IMR-90 (cell line): ENCODE data around the gene TUBA3D. TPM values are rescaled to one million over a fixed set of nuclear protein-coding genes. Genes with fewer than 3 reads are reported as not detected.
"Not testable (repeated sequence)": the region's sequence is repeated elsewhere in the genome, so short reads cannot be mapped to it uniquely, and the experiment has no call there.

Experiments used
- ATAC-seq: fragments of 200-7000 bp; cut with Tn5 transposase; 2 replicates; pipeline ENCODE4 v1.9.1; 2020; ENCODE audit warnings: low read depth, mild to moderate bottlenecking, moderate library complexity
- BruUV-seq: library from RNA; stranded (reverse); fragments of 400-500 nt; replicated peaks from 2 replicates; lab custom pipeline; 2021; lab: Mats Ljungman, UMichigan
- CTCF ChIA-PET: fragments of 300-600 bp; formaldehyde crosslinking; extraction: SDS; loops from one replicate; lab custom pipeline; 2021; ENCODE audit warnings: antibody characterized with exemption; lab: Yijun Ruan, JAX
- POLR2A ChIA-PET: fragments of 300-600 bp; sonication (Branson Sonifier 250); formaldehyde crosslinking; loops from one replicate; lab custom pipeline; 2022; ENCODE audit warnings: antibody characterized with exemption; ENCODE audit not compliant: unreplicated experiment; lab: Charles Lee
- DNase-seq: peaks from one replicate; pipeline ENCODE4 v3.0.0; 2013
- H2AFZ ChIP-seq: replicated peaks from 2 replicates; pipeline ENCODE3; 2013; ENCODE audit warnings: low read length, mild to moderate bottlenecking; ENCODE audit not compliant: poor library complexity
- H2AK5ac ChIP-seq: 2 replicates; pipeline ENCODE4 v1.6.1; 2013; ENCODE audit warnings: low read depth, low read length, inconsistent platforms
- H2AK9ac ChIP-seq: replicated peaks from 2 replicates; pipeline ENCODE3; 2013; ENCODE audit warnings: mild to moderate bottlenecking, low read depth, low read length, moderate library complexity; ENCODE audit not compliant: poor library complexity
- H2BK120ac ChIP-seq: 2 replicates; pipeline ENCODE4 v1.6.1; 2013; ENCODE audit warnings: low read depth, low read length, inconsistent platforms
- H2BK15ac ChIP-seq: 3 replicates; pipeline ENCODE4 v1.6.1; 2013; ENCODE audit warnings: low read depth, low read length, inconsistent platforms
- H2BK20ac ChIP-seq: 2 replicates; pipeline ENCODE4 v1.6.1; 2013; ENCODE audit warnings: low read depth, mild to moderate bottlenecking, inconsistent platforms, low read length, moderate library complexity
- H2BK5ac ChIP-seq: 2 replicates; pipeline ENCODE4 v1.6.1; 2013; ENCODE audit warnings: mild to moderate bottlenecking, low read depth, low read length, inconsistent platforms; ENCODE audit not compliant: poor library complexity, severe bottlenecking
- H3K14ac ChIP-seq: replicated peaks from 2 replicates; pipeline ENCODE4 v1.6.1; 2013; ENCODE audit warnings: low read depth, low read length, inconsistent platforms
- H3K18ac ChIP-seq: 2 replicates; pipeline ENCODE4 v1.6.1; 2013; ENCODE audit warnings: low read depth, low read length, control low read depth
- H3K23ac ChIP-seq: 2 replicates; pipeline ENCODE4 v1.6.1; 2013; ENCODE audit warnings: low read depth, low read length, inconsistent platforms
- H3K27ac ChIP-seq: 2 replicates; pipeline ENCODE4 v1.5.1; 2013; ENCODE audit warnings: mild to moderate bottlenecking, control low read depth, low read length; ENCODE audit not compliant: insufficient read depth
- H3K27me3 ChIP-seq: 2 replicates; pipeline ENCODE4 v1.6.1; 2013; ENCODE audit warnings: low read length; ENCODE audit not compliant: control insufficient read depth, insufficient read depth
- H3K36me3 ChIP-seq: 2 replicates; pipeline ENCODE4 v1.6.1; 2013; ENCODE audit warnings: low read length, mixed read lengths; ENCODE audit not compliant: control insufficient read depth, insufficient read depth
- H3K4ac ChIP-seq: 2 replicates; pipeline ENCODE4 v1.6.1; 2013; ENCODE audit warnings: low read depth, low read length, inconsistent platforms
- H3K4me1 ChIP-seq: 2 replicates; pipeline ENCODE4 v1.6.1; 2013; ENCODE audit warnings: low read length, mixed read lengths; ENCODE audit not compliant: control insufficient read depth, insufficient read depth
- H3K4me2 ChIP-seq: 2 replicates; pipeline ENCODE4 v1.6.1; 2013; ENCODE audit warnings: low read depth, mild to moderate bottlenecking, control low read depth, low read length, moderate library complexity
- H3K4me3 ChIP-seq: 2 replicates; pipeline ENCODE4 v1.5.1; 2013; ENCODE audit warnings: low read depth, mild to moderate bottlenecking, control low read depth, low read length, moderate library complexity; ENCODE audit not compliant: insufficient read depth
- H3K56ac ChIP-seq: 2 replicates; pipeline ENCODE4 v1.6.1; 2013; ENCODE audit warnings: low read length, inconsistent platforms; ENCODE audit not compliant: insufficient read depth; ENCODE audit errors: extremely low read depth
- H3K79me1 ChIP-seq, 2 experiments: 2 replicates each; pipeline ENCODE4 v1.6.1; 2013; ENCODE audit warnings: low read length in 2 of 2, inconsistent platforms in 1 of 2, low read depth in 1 of 2
- H3K9ac ChIP-seq: 2 replicates; pipeline ENCODE4 v1.6.1; 2013; ENCODE audit warnings: low read depth, low read length, control low read depth
- H3K9me1 ChIP-seq: 2 replicates; pipeline ENCODE4 v1.6.1; 2013; ENCODE audit warnings: low read length, inconsistent platforms; ENCODE audit not compliant: insufficient read depth
- H3K9me3 ChIP-seq: 2 replicates; pipeline ENCODE4 v1.6.1; 2013; ENCODE audit warnings: low read length; ENCODE audit not compliant: control insufficient read depth, insufficient read depth
- H4K20me1 ChIP-seq: 2 replicates; pipeline ENCODE4 v1.6.1; 2013; ENCODE audit warnings: low read length, inconsistent platforms; ENCODE audit not compliant: insufficient read depth
- H4K5ac ChIP-seq: 2 replicates; pipeline ENCODE4 v1.6.1; 2013; ENCODE audit warnings: mild to moderate bottlenecking, low read depth, low read length, control low read depth
- H4K8ac ChIP-seq, 2 experiments: 2 replicates each; pipeline ENCODE4 v1.6.1; 2013; ENCODE audit warnings: low read depth in 2 of 2, low read length in 2 of 2, control low read depth in 1 of 2, inconsistent platforms in 1 of 2
- H4K91ac ChIP-seq: 2 replicates; pipeline ENCODE4 v1.6.1; 2013; ENCODE audit warnings: low read depth, low read length, inconsistent platforms; ENCODE audit not compliant: insufficient read depth
- WGBS, 2 experiments: methylation state at CpG; one replicate each; pipeline versions ENCODE4 v1.1.5 to v1.1.7; 2013; ENCODE audit warnings: missing lambda C conversion rate in 2 of 2; ENCODE audit not compliant: insufficient read length in 1 of 2; ENCODE audit errors: extremely low coverage in 2 of 2; 5-methylcytosine and 5-hydroxymethylcytosine counted together
- dilution Hi-C: fragments of 300-500 bp; cut with HindIII; formaldehyde crosslinking; loops from one replicate; pipeline ENCODE4 v1.14.3; 2018; ENCODE audit warnings: low sequenced_read_pairs; ENCODE audit not compliant: unreplicated experiment
- in situ Hi-C: fragments of 300-500 bp; cut with MboI; formaldehyde crosslinking; loops from 3 replicates; pipeline ENCODE4 v1.14.3; 2019; ENCODE audit warnings: low sequenced_read_pairs, inconsistent platforms, mixed read lengths
- intact Hi-C: fragments of 100-400 bp; cut with micrococcal nuclease; formaldehyde crosslinking; loops from 2 replicates; pipeline ENCODE4 v1.10.0; 2022
- polyA plus RNA-seq, 3 experiments: library from polyadenylated mRNA; depleted of rRNA; stranded (reverse); fragments of >200 nt; gene quantifications; 2 replicates each; pipeline ENCODE4 v1.2.3, GENCODE V29; 2012; ENCODE audit warnings: low replicate concordance in 1 of 3
- total RNA-seq: library from RNA; depleted of rRNA; stranded (reverse); fragments of >200 nt; gene quantifications from 2 replicates; pipeline ENCODE4 v1.2.3, GENCODE V29; 2012

The TUBA3D gene
- total and polyA plus RNA-seq, 2 of the 4 experiments (the other 2 are of a cell fraction): not detected

DNA sequence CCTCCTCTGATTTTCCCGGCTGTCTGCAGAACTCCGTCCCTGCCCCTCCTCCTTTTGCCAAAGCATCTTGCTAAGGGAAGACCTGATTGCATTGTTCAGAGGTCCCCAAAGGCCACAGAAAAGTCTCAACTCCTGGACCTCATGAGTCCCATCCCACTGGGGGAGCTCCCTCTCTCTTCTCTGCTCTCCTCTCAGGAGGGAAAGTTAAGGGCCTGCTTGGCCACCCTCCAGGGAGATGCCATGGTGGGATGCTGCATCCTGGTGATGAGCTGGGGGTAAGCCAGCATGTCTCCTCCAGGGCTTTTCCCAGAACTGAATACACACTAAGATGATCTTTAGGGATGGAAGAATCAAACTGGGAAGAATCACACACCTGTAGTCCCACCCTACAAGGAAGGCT lies 2.7 kb upstream of the TUBA3D start:
- H3K36me3 ChIP-seq, H2BK5ac ChIP-seq, H3K18ac ChIP-seq, dilution Hi-C loops, H3K27ac ChIP-seq, in situ Hi-C loops, H2BK120ac ChIP-seq, H4K91ac ChIP-seq, CTCF ChIA-PET, H3K79me1 ChIP-seq, intact Hi-C loops, H3K4me1 ChIP-seq, H2AK9ac ChIP-seq, H3K4ac ChIP-seq, H3K9me1 ChIP-seq, H3K9me3 ChIP-seq, H3K23ac ChIP-seq, H2BK15ac ChIP-seq, BruUV-seq, H2AFZ ChIP-seq, H4K20me1 ChIP-seq, H3K56ac ChIP-seq, H3K14ac ChIP-seq, DNase-seq, POLR2A ChIA-PET, H3K27me3 ChIP-seq, H4K8ac ChIP-seq, H3K4me3 ChIP-seq, H2AK5ac ChIP-seq, H4K5ac ChIP-seq, H3K9ac ChIP-seq, H3K4me2 ChIP-seq, H2BK20ac ChIP-seq, ATAC-seq: not testable (repeated sequence)
- WGBS, 2 experiments: no CpG with 5 or more reads among the region's 2 CpGs

DNA sequence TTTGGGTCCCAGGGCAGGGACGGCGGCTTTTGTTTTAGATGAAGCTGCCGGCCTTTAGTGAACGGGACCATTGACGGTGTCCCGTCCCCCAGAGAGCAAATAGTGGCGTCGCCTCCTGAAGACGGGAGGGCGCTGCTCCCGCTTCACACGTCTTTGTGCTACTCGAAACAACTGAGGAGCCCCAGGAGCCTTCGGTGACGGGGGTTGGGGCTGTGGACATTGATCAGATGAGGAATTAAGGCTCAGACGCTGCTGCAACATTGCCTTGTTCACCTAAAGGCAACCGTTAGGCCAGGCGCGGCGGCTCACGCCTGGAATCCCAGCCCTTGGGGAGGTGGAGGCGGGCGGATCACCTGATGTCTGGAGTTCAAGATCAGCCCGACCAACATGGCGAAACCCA lies 444 bp downstream of the TUBA3D start:
- H3K4me3 ChIP-seq, H3K36me3 ChIP-seq, in situ Hi-C loops, H2BK20ac ChIP-seq, H3K23ac ChIP-seq, H3K9ac ChIP-seq, H4K5ac ChIP-seq, H3K9me3 ChIP-seq, H2BK120ac ChIP-seq, H3K27ac ChIP-seq, H3K4me1 ChIP-seq, DNase-seq, H4K91ac ChIP-seq, H3K18ac ChIP-seq, H3K79me1 ChIP-seq, ATAC-seq, H2AFZ ChIP-seq, H4K8ac ChIP-seq, H2BK15ac ChIP-seq, BruUV-seq, dilution Hi-C loops, H3K27me3 ChIP-seq, H2AK9ac ChIP-seq, H3K56ac ChIP-seq, POLR2A ChIA-PET, H2AK5ac ChIP-seq, H3K9me1 ChIP-seq, CTCF ChIA-PET, H3K4me2 ChIP-seq, intact Hi-C loops, H3K14ac ChIP-seq, H4K20me1 ChIP-seq, H3K4ac ChIP-seq, H2BK5ac ChIP-seq: not testable (repeated sequence)
- WGBS, 2 experiments: 100% methylated on average over 8 of the region's 25 CpGs; no CpG with 5 or more reads in 1 of the 2 experiments
